DMS53 treated with DMSO at 0.1 percent for 48 hours (cell line): ENCODE data around the gene ARHGAP40.
"Not testable (repeated sequence)": the region's sequence is repeated elsewhere in the genome, so short reads cannot be mapped to it uniquely, and the experiment has no call there.

Source experiments
- DNase-seq: peaks from one replicate; lab custom pipeline; 2025; ENCODE audit not compliant: unreplicated experiment; lab: John Stamatoyannopoulos, UW

Gene ARHGAP40

DNA sequence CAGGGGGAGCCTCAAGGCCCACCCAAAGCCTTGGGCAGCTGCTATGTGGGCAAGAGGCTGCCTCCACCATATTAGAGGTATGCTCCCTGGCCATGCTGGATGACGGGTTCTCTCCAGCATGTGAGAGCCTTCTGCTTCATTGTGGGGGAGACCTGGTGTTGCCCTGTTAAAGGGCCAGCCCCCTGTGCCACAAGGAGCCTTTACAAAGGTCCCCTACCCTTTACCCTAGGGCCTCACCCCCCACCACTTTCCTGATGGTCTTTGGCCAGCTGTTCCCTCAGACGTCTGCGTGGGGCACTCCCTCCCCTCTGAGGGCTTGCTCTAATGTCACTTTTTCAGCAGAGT, 15.5 kb upstream of the ARHGAP40 start:
- DNase-seq, result no peak

DNA sequence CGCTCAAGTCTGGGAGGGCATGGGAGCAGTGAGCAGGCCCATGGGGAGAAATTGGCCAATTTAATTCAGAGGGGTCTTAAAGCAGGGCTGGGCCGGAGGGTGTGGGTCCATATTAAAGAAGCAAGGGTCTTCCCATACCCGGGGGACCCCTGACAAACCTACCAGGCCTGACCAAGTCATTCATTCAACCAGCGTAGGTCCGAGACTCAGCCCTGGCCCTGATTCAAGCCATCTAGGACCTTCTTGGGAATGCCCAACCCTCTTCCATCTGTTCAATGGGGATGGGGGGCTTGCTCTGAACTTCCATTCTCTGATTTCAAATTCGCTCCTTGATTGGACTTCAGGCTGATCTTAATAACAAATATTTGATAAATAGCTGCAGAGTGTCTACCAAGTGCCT, 13.3 kb upstream of the ARHGAP40 start:
- DNase-seq, result no peak

DNA sequence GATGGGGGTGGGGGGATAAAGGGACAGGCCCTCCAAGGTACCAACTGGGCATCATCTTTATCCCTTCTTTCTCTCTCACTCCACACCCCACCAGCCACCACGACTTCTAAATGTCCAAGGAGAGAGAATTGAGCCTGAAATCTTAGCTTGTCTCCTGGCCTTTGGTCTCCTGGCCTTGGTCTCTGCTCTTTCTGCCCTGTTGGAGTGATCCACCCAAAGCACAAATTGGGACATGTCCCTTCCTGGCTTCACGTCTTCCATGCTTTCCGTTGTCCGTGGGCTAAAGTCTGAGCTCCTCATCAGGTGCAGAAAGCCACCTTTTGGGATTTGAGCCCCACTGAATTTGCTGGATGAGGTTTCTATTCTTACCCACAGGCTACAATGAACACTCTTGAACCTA, 12.3 kb upstream of the ARHGAP40 start:
- DNase-seq, result no peak

DNA sequence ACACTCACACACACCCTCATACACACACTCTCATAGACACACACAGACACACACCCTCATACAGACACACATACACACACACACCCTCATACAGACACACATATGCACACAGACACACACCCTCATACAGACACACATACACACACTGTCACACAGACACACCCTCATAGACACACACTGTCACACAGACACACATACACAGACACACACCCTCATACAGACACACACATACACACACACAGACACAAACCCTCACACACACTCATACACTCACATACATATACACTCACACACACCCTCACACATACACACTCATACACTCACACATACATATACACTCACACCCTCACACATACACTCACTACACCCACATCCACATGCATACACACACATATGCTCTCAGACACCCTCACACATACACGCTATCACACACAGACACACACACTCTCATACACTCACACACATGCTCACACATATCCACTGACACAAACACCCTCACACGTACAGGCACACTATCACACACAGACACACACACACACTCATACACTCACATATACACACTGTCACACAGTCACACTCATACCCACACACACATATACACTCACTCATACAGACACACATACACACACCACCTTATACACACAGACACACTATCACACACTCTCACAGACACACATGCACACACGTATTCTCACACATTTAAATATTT, 11.5 kb upstream of the ARHGAP40 start:
- DNase-seq, result no peak

DNA sequence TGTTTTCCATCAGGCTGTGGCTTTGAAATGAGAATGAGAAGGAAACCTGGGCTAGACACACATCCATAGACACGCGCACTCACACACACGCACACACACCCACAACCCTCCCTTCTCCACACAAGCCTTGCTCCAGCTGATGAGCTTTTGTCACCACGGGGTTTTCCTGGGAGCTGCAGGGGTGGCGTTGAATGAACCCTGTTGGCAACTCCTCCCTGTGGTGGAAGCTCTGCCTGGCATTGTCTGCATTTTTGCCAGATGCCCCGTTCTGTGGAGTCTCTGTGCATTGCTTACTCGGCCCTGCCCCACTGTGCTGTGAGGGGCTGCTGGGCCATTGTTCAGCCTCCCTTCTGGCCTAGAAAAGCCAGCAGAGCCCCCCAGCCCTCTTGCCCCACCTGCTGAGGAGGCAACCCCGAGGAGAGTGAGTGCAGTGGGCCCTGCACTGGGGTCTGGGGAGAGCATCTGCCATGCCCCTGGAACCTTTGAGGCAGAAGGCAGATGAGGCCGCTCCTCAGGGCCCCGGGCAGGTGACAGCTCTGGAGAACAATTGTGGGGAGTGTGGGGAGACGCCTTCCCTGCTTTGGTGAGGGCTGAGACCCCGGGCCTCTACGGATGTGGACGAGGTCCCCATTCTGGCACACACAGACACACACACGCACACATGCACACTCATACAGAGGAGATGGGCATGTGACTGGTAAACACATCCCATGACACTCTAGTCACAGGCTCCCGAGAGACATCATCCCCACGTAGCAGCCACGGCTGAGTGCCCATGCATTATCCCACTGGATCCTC, 10.7 kb upstream of the ARHGAP40 start:
- DNase-seq, result no peak

DNA sequence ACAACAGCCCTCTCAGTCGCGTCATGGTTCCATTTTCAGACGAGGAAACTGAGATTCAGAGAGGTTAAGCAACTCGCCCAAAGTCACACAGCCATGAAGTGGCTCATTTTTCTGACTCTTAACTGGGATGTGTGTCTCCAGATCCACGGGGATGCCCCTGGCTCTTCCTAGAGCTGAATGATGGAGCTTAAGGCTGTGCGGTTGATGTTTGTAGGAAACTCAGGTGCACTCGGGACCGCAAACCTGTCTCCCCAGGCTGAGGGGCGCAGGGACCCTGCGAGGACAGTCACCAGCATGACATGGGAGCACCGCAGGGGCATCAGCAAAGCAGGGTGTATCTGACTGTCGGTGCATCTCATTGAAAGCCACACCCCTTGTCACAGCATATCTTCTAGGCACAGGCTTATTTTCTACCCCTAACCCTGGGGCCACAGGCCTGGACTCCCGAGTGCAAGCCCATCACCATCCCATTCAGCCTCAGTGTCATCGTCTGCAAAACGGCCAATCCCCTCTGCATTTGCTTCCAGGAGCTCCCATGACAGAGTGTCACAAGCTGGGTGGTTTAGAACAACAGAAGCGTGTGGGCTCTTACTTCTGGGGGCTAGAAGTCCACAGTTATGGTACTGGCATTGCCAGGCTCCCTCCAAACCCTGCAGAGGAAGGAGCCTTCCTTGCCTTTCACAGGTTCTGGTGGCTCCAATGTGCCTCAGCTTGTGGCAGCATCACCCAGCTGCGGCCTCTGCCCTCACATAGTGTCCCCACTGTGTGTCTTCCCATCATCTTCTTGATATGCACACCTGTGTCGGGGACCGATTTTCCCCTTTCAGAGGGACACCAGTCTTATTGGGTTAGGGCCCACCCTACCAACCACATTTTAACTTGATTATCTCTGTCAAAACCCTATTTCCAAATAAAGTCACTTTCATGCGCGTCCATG, 9.9 kb upstream of the ARHGAP40 start:
- no peak for DNase-seq

DNA sequence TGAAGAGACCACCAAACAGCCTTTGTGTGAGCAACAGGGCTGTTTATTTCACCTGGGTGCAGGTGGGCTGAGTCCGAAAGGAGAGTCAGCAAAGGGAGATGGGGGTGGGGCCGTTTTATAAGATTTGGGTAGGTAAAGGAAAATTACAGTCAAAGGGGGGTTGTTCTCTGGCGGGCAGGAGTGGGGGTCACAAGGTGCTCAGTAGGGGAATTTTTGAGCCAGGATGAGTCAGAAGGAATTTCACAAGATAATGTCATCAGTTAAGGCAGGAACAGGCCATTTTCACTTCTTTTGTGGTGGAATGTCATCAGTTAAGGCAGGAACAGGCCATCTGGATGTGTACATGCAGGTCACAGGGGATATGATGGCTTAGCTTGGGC, 9.2 kb upstream of the ARHGAP40 start:
- not testable (repeated sequence) for DNase-seq

DNA sequence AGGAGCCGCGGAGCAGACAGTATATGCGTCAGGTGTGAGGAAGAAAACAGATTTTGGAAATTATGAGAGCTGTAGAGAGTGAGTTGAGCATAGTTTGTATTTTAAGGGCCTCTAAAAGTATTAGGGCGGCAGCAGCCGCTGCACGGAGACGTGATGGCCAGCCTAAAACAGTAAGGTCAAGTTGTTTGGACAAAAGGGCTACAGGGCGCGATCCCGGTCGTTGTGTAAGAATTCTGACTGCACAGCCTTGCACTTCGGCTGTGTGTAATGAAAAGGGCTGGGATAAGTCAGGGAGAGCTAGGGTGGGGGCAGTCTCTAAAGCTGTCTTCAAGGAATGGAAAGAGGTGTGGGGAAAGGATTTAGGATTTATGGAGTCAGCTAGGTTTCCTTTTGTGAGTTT, 7.3 kb upstream of the ARHGAP40 start:
- DNase-seq, result not testable (repeated sequence)

DNA sequence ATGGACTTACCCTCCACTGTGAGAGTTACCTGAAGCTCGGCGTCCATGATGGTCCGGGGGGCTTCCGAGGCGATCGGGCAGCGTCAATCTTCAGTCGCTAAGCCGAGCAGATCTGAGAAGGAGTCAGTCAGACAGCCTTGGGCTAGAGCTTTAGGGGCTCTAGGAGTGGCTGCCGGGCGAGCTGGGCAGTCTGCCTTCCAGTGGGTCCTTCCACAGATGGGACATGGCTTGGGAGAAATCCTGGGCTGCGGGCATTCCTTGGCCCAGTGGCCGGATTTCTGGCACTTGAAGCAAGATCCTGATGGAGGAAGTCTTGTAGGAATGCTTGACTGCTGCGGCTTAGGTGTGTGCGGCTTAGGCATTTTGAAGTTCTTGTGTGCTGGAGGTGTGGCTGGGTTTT, 5.7 kb upstream of the ARHGAP40 start:
- not testable (repeated sequence) for DNase-seq

DNA sequence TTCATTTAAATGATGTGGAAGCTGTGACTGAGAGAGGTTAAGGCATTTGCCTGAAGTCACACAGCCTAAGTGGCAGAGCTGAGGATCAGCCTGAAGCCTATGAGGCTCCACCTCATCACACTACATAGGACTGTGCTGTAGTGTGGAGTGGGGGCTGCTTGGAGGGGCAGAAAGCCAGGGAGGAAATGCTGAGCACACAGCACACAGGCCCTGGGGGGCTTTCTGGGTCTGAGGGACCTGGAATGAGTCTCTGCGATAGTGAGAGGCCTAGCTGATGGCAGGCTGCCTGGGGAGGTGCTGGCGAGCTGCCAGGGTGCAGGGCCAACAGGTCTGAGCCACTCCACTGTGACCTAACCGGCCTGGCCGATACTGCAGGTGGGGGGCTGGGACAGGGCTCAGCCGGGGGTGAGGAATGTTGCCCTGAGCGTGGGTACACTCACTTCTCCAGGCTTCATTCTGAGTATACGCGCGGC, 2.2 kb upstream of the ARHGAP40 start:
- no peak for DNase-seq

DNA sequence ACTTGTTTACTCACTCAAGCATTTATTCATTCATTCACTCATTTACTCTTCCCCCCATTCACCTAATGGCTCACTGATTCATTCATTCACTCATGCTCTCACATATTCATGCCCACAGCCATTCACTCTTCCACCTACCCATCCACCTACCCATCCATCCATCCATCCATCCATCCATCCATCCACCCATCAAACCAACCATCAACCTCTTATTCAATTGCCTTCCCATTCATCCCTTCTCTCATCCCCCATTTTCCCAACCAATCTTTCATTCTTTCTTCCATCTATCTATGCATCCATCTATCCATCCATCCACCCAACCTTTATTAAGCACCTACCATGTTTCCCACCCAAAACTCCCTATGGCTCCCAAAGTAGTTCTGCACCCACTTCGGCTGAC, 1.6 kb upstream of the ARHGAP40 start:
- DNase-seq, result no peak

DNA sequence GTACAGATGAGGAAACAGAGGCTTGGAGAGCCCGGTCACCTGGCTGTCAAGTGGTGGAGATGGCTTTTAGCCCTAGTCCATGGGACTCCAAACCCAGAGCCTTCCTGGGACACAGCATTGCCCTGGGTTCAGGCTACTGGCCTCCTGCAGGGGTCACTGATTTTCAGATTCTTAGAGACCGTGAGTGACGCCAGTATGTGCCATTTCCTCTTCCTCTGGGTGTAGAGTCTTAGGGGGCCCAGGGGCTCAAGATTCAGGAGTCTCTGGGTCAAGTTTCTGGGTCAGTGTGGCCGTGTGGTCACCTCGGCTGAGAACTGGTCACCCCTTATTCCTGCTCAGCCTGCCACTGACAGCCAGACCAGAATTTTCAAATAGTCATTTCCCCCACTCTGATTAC, 574 bp downstream of the ARHGAP40 start:
- no peak for DNase-seq

DNA sequence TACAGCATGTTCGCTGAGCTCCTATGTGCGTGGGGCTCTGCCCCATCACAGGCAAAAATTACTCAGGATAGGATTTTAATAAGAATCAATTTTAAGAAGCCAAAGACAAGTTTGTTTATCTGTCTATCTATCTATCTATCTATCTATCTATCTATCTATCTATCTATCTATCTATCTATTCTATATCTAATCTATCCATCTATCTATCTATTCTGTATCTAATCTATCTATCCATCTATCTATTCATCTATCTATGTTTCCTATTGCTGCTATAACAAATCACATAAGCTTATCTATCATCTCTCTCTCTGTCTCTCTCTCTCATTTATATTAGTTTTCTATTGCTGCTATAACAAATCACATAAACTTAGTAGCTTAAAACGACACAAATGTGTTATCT, 1.7 kb downstream of the ARHGAP40 start:
- no peak for DNase-seq

DNA sequence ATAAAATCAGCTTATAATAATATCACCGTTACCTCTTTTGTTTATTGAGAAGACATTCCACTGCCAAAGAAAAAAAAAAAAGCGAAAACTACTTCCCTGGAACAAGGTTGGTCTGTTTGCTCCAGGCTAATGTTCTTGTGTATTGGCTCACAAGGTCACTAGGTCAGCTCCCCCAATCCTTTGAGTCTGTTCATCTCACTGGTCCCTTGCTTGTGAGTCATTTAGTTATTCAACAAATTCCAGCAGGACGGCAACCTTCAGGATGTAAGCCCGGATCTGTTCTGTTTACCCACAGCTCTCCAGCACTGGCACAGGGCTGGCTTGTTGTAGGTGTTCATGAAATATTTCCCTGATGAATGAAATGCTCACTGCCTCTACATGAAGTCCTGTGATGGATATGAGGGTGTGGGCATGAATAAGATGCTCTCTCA, 3.3 kb downstream of the ARHGAP40 start:
- DNase-seq, result no peak

DNA sequence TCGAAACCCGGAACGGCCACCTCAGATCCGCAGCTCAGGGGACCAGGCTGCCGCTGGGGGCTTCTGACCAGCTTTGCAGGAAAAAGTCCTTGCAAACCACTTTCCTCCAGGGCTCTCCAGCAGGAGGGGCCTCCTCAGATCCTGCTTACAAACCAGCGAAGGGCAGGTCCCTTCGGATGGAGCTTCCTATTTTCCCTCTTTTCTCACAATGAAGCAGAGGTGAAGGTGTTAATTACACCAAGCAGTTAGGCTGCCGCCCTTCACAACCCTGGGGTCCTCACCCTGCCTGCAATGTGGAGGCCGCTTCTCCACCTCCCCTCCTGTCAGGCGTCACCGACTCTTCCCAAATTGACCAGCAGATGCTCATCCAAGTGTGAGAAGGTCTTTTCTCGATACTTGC, 5.7 kb downstream of the ARHGAP40 start:
- no peak for DNase-seq

DNA sequence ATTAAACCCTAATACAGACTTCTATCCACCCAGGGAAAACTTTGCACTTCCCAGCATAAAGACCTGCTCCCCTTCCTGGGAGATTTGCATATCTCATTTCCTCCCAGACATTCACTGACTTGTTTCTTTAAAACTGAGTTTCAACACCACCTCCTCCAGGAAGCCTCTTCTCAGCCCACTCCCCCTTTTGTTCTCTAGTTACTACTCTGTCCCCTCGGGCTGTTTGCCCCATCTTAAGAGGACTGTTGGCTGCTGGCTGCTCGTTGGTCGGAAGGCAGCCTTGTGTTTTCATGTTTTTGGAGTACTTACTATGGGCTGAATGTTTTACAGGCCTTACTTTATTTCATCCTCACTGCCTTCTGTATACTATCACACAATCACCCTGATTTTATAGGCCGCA, 6.6 kb downstream of the ARHGAP40 start:
- DNase-seq, result no peak

DNA sequence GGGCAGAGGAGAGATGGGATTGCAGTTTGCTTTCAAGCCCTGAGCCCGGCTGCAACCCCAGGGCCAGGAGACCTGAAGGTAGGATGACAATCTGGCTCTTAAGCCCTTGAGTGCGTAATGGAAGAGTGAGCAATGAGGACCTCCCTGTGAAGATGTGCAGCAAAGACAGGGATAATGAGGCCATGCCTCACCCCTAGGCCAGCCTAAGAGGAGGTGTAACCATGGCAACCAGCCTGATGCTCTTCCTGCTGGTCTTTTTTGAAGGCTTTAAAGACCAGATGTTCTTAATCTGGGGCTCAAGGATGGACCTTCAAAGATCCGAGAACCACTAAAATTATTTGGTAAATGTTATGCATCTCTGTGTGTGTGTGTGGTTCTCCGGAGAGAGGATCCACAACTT, 8.2 kb downstream of the ARHGAP40 start:
- no peak for DNase-seq

DNA sequence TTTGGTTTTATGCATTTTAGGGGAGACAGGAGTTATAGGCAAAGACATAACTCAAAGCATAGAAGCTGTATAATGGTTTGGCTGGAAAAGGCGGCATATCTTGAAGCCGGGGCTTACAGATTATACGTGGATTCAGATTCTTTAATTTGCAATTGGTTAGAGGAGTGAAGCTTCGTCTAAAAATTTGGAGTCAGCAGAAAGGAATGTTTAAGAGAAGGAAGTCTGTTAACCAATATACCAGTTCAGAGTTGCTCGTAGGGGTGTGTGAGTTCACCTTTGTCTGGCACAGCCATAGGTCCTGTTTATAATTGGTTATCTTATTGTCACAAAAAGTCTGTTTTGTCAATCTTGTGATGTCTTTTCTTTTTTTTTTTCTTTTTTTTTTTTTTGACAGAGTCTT, 8.9 kb downstream of the ARHGAP40 start:
- DNase-seq, result no peak

DNA sequence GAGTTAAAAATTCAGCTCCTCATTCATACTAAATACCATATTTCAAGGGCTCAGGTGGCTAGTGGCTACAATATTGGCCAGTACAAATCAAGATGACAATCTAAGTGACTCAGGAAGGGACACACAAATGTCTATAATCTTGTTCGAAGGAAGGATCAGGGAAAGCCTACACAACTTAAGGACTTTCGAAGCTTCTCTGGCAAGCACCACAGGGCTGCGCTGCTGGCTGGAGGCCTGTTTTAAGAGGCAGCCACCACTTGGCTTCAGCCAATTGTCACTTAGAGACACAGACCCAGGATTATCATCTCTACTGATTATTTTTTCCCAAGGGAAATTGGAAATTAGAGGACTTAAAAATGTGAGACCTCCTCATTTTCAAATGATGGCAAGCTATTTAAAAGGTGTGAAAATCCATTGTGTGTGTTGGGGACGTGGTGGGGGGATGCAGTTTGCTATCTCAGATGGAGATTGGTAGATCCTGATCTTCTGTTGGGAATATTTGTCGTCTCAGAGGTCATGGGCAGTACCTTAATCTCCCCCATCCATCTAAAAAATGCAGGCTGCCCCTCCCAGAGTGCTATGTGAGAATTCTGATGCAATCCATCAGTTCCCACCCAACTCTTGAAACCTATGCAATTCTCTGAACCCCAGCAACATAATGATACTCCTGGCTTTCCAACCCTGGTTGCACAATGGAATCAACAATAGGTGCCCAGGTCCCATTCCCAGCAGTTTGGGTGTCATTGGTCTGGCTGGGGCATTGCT, 11.3 kb downstream of the ARHGAP40 start:
- no peak for DNase-seq

DNA sequence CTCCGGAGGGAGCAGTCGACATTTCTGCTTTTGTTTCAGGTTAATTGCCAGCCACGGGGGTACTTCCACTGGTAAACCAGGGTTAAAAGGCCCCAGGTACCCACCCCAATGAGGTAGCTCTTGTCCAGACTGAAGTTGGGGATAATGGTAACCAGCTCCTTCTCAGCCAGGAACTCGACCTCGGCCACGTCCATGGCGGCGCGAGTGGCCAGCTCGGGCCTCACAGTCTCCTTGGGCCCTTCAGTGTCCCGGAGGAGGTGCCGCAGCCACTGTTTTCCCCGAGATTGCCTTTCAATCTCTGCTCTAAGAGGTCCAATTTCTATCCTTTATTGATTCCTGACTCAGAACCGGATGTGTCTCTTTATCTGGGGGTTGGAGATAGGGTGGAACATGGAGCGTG, 13.7 kb downstream of the ARHGAP40 start:
- no peak for DNase-seq

DNA sequence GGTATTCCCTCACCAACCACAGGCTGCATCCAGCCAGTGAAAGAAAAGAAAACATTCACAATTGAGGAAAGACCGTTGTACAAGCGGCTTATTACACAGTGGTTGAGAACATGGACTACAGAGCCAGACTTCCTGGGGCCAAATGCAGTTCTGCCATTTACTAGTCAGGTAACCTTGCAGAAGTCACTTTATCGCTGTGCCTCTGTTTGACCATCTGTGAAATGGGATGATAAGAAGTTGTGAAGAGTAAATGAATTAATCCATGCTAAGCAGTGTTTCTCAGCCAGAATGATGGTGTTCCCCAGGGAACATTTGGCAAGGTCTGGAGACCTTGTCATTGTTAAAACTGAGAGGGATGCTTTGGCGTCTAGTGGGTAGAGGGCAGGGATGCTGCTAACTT, 14.8 kb downstream of the ARHGAP40 start:
- no peak for DNase-seq
